ENCODE measurements around the gene ENSA.
"Not testable (repeated sequence)": the region's sequence is repeated elsewhere in the genome, so short reads cannot be mapped to it uniquely, and the experiment has no call there.

ENSA gene

DNA sequence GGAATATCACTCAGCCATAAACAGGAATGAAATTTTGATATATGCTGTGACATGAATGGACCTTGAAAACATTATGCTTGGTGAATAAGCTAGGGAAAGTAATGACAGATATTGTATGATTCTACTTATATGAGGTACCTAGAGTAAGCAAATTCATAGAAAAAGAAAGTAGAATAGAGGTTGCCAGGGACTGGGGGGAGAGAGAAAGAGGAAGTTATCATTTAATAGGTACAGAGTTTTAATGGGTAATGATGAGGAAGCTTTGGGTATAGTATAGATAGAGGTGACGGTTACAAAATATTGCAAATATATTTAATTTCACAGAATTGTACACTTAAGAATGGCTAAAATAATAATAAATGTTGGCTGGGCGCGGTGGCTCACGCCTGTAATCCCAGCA is 31.2 kb upstream of the ENSA start:
- H3K4me3 ChIP-seq (ENCODE audit: low read depth, low read length): no peak overlapping the region
- in situ Hi-C loops (cut with HindIII; ENCODE audit: low sequenced_read_pairs): no loop called here
- TF ChIP-seq, protein P1, sequence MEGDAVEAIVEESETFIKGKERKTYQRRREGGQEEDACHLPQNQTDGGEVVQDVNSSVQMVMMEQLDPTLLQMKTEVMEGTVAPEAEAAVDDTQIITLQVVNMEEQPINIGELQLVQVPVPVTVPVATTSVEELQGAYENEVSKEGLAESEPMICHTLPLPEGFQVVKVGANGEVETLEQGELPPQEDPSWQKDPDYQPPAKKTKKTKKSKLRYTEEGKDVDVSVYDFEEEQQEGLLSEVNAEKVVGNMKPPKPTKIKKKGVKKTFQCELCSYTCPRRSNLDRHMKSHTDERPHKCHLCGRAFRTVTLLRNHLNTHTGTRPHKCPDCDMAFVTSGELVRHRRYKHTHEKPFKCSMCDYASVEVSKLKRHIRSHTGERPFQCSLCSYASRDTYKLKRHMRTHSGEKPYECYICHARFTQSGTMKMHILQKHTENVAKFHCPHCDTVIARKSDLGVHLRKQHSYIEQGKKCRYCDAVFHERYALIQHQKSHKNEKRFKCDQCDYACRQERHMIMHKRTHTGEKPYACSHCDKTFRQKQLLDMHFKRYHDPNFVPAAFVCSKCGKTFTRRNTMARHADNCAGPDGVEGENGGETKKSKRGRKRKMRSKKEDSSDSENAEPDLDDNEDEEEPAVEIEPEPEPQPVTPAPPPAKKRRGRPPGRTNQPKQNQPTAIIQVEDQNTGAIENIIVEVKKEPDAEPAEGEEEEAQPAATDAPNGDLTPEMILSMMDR (IDR thresholded peaks at IDR 0.05; ENCODE audit: low read depth, low read length): no peak
- no peak for DNase-seq (ENCODE audit: low read depth, low spot score)

DNA sequence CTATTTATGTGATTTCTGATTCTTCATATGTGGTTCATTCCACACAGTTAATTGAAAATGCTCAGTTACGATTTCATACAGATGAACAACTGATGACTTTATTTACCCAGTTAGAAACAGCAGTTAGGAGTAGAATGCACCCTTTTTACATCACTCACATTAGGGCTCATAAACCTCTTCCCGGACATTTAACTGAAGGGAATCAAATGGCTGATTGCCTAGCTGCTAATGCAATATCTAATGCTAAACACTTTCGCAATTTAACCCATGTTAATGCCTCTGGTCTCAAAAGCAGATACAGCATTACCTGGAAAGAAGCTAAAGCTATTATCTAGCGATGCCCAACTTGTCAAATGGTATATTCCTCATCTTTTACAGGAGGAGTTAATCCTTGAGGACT is 27.7 kb upstream of the ENSA start:
- in situ Hi-C loops (cut with HindIII; ENCODE audit: low sequenced_read_pairs); H3K4me3 ChIP-seq (ENCODE audit: low read depth, low read length); DNase-seq (ENCODE audit: low read depth, low spot score): not testable (repeated sequence)

DNA sequence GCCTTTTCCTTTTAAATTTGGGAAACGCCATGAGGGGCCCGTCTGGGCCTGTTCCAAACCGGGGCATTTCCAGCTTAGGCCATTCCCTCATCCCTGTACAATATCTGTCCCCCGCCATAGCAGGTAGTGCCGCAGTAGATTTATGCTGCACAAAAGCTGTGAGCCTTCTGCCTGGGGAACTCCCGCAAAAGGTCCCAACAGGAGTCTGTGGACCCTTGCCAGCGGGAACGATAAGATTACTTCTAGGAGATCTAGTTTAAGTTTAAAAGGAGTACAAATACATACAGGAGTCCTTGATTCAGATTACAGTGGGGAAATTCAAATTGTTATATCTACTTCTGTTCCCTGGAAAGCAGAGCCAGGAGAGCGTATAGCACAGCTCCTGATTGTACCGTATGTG is 25.2 kb upstream of the ENSA start:
- H3K4me3 ChIP-seq (ENCODE audit: low read depth, low read length); DNase-seq (ENCODE audit: low read depth, low spot score); in situ Hi-C loops (cut with HindIII; ENCODE audit: low sequenced_read_pairs): not testable (repeated sequence)

DNA sequence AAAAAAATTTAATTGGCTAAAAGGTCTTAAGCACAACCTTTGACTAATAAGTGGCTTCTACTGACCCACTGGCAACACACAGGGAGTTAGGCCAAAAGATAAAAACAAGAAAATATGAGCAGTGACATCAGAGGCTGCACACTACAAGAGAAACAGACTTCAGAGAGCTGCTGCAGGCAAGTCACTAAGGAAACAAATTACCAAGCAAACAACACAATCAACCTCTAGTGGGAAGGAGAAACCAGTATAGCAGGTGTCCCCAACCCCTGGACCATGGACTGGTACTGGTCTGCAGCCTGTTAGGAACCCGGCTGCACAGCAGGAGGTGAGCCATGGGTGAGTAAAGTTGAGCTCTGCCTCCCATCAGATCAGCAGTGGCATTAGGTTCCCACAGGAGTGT is 20.8 kb upstream of the ENSA start:
- TF ChIP-seq, protein P1 (IDR thresholded peaks at IDR 0.05; ENCODE audit: low read depth, low read length): no peak
- no peak overlapping the region for H3K4me3 ChIP-seq (ENCODE audit: low read depth, low read length)
- peak; percentile 8 for DNase-seq (ENCODE audit: low read depth, low spot score)
- in situ Hi-C loops (cut with HindIII; ENCODE audit: low sequenced_read_pairs): no loop called here

DNA sequence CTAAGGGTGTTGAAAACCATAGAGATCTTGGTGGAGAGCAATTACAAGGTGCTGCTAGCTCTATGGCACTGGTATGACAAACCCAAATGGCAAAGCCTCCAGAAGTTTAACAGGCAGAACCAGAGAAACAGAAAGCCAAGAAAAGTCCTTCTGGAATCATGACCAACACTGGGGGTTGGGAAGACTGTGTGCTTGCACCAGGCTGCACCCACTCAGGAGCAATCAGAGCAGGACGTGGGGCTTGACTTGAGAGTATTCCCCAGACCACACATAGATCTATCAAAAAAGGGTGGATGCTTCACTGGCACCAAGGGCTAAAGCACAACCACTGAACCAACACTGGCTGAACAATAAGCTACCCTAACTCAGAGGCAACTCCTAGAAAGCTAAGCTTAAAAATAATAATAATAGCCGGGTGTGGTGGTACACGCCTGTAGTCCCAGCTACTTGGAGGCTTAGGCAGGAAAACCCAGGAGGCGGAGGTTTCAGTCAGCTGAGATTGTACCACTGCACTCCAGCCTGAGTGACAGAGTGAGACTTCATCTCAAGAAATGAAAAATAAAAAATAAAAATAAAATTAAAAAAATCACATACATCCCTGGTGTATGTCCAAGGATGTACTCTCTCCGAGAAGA is 20.1 kb upstream of the ENSA start:
- no peak for DNase-seq (ENCODE audit: low read depth, low spot score)
- TF ChIP-seq, protein P1 (IDR thresholded peaks at IDR 0.05; ENCODE audit: low read depth, low read length): no peak
- in situ Hi-C loops (cut with HindIII; ENCODE audit: low sequenced_read_pairs): no loop called here

DNA sequence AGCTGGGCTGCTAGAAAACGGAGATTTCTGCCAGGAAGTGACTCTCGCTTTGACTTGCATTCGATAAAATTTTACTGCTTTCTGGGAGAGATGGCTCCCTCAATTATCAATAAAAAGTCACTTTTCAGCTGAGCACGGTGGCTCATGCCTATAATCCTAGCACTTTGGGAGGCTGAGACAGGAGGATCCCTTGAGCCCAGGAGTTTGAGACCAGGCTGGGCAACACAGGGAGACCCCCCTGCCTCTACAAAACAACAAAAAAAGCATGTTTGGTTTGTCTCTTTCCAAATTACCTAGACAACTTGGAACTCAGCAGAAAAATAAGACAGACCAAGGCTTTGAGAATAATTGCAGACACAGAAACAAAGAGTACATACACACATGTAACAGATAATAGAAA is 12.9 kb upstream of the ENSA start:
- in situ Hi-C loops (cut with HindIII; ENCODE audit: low sequenced_read_pairs): no loop called here
- DNase-seq (ENCODE audit: low read depth, low spot score): no peak
- H3K4me3 ChIP-seq (ENCODE audit: low read depth, low read length): no peak overlapping the region
- TF ChIP-seq, protein P1 (IDR thresholded peaks at IDR 0.05; ENCODE audit: low read depth, low read length): no peak

More for the DNA sequence above, 20.1 kb upstream of the ENSA start:
- H3K4me3 ChIP-seq (ENCODE audit: low read depth, low read length): no peak overlapping the region

DNA sequence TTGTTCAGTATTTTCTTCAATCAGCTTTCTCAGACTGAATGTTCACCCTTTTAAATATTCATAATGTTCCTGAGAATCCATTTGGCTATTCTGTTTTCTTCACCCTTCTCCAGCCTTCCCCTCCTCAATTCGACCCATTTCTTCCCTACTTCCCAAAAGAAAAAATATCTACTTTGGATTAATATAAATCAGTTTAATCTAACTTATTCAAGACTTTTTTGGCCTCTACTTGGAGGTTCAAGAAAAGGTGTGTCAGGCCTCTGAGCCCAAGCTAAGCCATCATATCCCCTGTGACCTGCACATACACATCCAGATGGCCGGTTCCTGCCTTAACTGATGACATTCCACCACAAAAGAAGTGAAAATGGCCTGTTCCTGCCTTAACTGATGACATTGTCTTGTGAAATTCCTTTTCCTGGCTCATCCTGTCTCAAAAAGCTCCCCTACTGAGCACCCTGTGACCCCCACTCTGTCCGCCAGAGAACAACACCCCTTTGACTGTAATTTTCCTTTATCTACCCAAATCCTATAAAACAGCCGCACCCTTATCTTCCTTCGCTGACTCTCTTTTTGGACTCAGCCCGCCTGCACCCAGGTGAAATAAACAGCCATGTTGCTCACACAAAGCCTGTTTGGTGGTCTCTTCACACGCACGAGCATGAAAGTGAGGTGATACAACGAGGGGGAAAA is 11.9 kb upstream of the ENSA start:
- DNase-seq (ENCODE audit: low read depth, low spot score); H3K4me3 ChIP-seq (ENCODE audit: low read depth, low read length); in situ Hi-C loops (cut with HindIII; ENCODE audit: low sequenced_read_pairs): not testable (repeated sequence)

DNA sequence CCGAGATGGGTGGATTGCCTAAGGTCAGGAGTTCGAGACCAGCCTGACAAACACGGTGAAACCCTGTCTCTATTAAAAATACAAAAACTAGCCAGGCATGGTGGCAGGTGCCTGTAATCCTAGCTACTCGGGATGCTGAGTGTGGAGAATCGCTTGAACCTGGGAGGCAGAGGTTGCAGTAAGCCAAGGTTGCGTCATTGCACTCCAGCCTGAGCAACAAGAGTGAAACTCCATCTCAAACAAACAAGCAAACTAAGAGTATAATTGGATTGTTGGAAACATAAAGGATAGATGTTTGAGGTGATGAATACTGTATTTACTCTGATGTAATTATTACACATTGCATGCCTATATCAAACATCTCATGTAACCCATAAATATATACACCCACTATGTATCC is 9.0 kb upstream of the ENSA start:
- in situ Hi-C loops (cut with HindIII; ENCODE audit: low sequenced_read_pairs); DNase-seq (ENCODE audit: low read depth, low spot score); H3K4me3 ChIP-seq (ENCODE audit: low read depth, low read length): not testable (repeated sequence)

DNA sequence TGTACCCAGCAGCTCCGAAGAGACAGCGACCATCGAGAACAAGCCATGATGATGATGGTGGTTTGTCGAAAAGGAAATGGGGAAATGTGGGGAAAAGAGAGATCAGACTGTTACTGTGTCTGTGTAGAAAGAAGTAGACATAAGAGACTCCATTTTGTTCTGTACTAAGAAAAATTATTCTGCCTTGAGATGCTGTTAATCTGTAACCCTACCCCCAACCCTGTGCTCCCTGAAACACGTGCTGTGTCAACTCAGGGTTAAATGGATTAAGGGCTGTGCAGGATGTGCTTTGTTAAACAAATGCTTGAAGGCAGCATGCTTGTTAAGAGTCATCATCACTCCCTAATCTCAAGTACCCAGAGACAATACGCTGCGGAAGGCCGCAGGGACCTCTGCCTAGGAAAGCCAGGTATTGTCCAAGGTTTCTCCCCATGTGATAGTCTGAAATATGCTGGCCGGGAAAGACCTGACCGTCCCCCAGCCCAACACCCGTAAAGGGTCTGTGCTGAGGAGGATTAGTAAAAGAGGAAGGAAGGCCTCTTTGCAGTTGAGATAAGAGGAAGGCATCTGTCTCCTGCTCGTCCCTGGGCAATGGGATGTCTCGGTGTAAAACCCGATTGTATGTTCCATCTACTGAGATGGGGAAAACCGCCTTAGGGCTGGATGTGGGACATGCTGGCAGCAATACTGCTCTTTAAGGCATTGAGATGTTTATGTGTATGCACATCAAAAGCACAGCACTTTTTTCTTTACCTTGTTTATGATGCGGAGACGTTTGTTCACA is 5.6 kb upstream of the ENSA start:
- in situ Hi-C loops (cut with HindIII; ENCODE audit: low sequenced_read_pairs); H3K4me3 ChIP-seq (ENCODE audit: low read depth, low read length); DNase-seq (ENCODE audit: low read depth, low spot score): not testable (repeated sequence)

All from astrocyte of the spinal cord (primary cell).